GM23338 (cell line): ENCODE results near the gene KMT2E. TPM values are rescaled to one million over a fixed set of nuclear protein-coding genes. Genes with fewer than 3 reads are reported as not detected.
"Not testable (repeated sequence)": the region's sequence is repeated elsewhere in the genome, so short reads cannot be mapped to it uniquely, and the experiment has no call there.

ENCODE experiments used
- ATAC-seq: fragments of 200-7000 bp; cut with Tn5 transposase; 3 replicates; pipeline ENCODE4 v1.9.1; 2020
- DNase-seq: peaks from one replicate; pipeline ENCODE4 v3.0.0-alpha.2; 2015; ENCODE audit warnings: low spot score
- H2AFZ ChIP-seq: fragments of 200-600 bp; sonication (generic); 2 replicates; pipeline ENCODE4 v1.8.0; 2016; ENCODE audit warnings: antibody characterized with exemption, mild to moderate bottlenecking, moderate library complexity
- H3F3A ChIP-seq: fragments of 200-600 bp; sonication (generic); replicated peaks from 2 replicates; pipeline ENCODE4 v1.8.0; 2017; ENCODE audit warnings: antibody characterized with exemption, mixed run types, low read depth
- H3K27ac ChIP-seq: fragments of 200-600 bp; sonication (generic); 2 replicates; pipeline ENCODE4 v1.6.1; 2016; ENCODE audit warnings: low read depth
- H3K27me3 ChIP-seq: fragments of 200-600 bp; sonication (generic); 2 replicates; pipeline ENCODE4 v1.8.0; 2016; ENCODE audit warnings: mild to moderate bottlenecking, mixed run types, moderate library complexity; ENCODE audit not compliant: insufficient read depth
- H3K36me3 ChIP-seq: fragments of 200-600 bp; sonication (generic); 2 replicates; pipeline ENCODE4 v1.8.0; 2016; ENCODE audit warnings: mild to moderate bottlenecking; ENCODE audit not compliant: insufficient read depth
- H3K4me1 ChIP-seq: fragments of 200-600 bp; sonication (generic); 2 replicates; pipeline ENCODE4 v1.8.0; 2016; ENCODE audit warnings: mild to moderate bottlenecking, moderate library complexity; ENCODE audit not compliant: insufficient read depth
- H3K4me2 ChIP-seq: fragments of 200-600 bp; sonication (generic); 2 replicates; pipeline ENCODE4 v1.7.1; 2017; ENCODE audit warnings: mixed run types
- H3K4me3 ChIP-seq: fragments of 200-600 bp; sonication (generic); 2 replicates; pipeline ENCODE4 v1.6.1; 2016; ENCODE audit warnings: mixed run types
- H3K79me2 ChIP-seq: fragments of 200-600 bp; sonication (generic); replicated peaks from 2 replicates; pipeline ENCODE4 v1.8.0; 2017; ENCODE audit warnings: mild to moderate bottlenecking; ENCODE audit not compliant: insufficient read depth
- H3K9me2 ChIP-seq: fragments of 200-600 bp; sonication (generic); 2 replicates; pipeline ENCODE4 v1.8.0; 2017; ENCODE audit not compliant: insufficient read depth
- H4K20me1 ChIP-seq: fragments of 200-600 bp; sonication (generic); replicated peaks from 2 replicates; pipeline ENCODE4 v1.8.0; 2017; ENCODE audit warnings: mild to moderate bottlenecking; ENCODE audit not compliant: insufficient read depth
- H3K27ac Mint-ChIP-seq: 2 replicates; pipeline ENCODE4 v1.8.0; 2020; ENCODE audit warnings: inconsistent platforms, mild to moderate bottlenecking, moderate library complexity, mixed read lengths
- H3K27me3 Mint-ChIP-seq: 3 replicates; pipeline ENCODE4 v1.8.0; 2022; ENCODE audit warnings: low read depth, mild to moderate bottlenecking, moderate library complexity, mixed read lengths, inconsistent platforms; ENCODE audit not compliant: insufficient read depth, poor library complexity
- H3K36me3 Mint-ChIP-seq: 3 replicates; pipeline ENCODE4 v1.8.0; 2021; ENCODE audit warnings: low read depth, mild to moderate bottlenecking, inconsistent platforms, moderate library complexity, mixed read lengths
- H3K4me1 Mint-ChIP-seq: 3 replicates; pipeline ENCODE4 v1.8.0; 2020; ENCODE audit warnings: mild to moderate bottlenecking, inconsistent platforms, mixed read lengths
- H3K4me3 Mint-ChIP-seq: 3 replicates; pipeline ENCODE4 v1.8.0; 2021; ENCODE audit warnings: moderate library complexity, mild to moderate bottlenecking, inconsistent platforms, mixed read lengths
- H3K9me3 Mint-ChIP-seq: 3 replicates; pipeline ENCODE4 v1.8.0; 2020; ENCODE audit warnings: moderate library complexity, mild to moderate bottlenecking, inconsistent platforms, mixed read lengths
- CREB1 ChIP-seq: fragments of 250-450 bp; sonication (Bioruptor Pico); IDR thresholded peaks from 2 replicates; pipeline ENCODE4 v1.5.0; 2020; ENCODE audit warnings: low read depth, mild to moderate bottlenecking, moderate library complexity
- ETS1 ChIP-seq: IDR thresholded peaks from 2 replicates; pipeline ENCODE4 v1.6.1; 2016; ENCODE audit warnings: antibody characterized with exemption
- EZH2 ChIP-seq: fragments of 200-600 bp; sonication (generic); IDR thresholded peaks from one replicate; pipeline ENCODE4 v1.8.0; 2017; ENCODE audit warnings: antibody characterized with exemption, mild to moderate bottlenecking, low read depth; ENCODE audit not compliant: unreplicated experiment
- EZH2phosphoT487 ChIP-seq: fragments of 200-600 bp; sonication (generic); IDR thresholded peaks from one replicate; pipeline ENCODE4 v1.8.1; 2018; ENCODE audit warnings: antibody characterized with exemption; ENCODE audit not compliant: unreplicated experiment
- JUNB ChIP-seq: IDR thresholded peaks from one replicate; pipeline ENCODE4 v1.6.1; 2016; ENCODE audit warnings: antibody characterized with exemption; ENCODE audit not compliant: unreplicated experiment
- NANOG ChIP-seq: IDR thresholded peaks from 2 replicates; pipeline ENCODE4 v1.6.1; 2016; ENCODE audit warnings: antibody characterized with exemption, borderline replicate concordance
- POLR2AphosphoS5 ChIP-seq: IDR thresholded peaks from 2 replicates; pipeline ENCODE4 v1.6.1; 2016; ENCODE audit warnings: antibody characterized with exemption, low read depth
- polyA plus RNA-seq: library from polyadenylated mRNA; unstranded; fragments of >200 nt; fragmentation: Nextera tagmentation; extraction: Ambion mirVana; gene quantifications from 2 replicates; pipeline ENCODE4 v1.2.1, GENCODE V29; 2016
- total RNA-seq: library from RNA; depleted of rRNA; stranded (reverse); fragments of >200 nt; shearing (Covaris generic); gene quantifications from 2 replicates; pipeline ENCODE4 v1.2.3, GENCODE V29; 2014
- TF ChIP-seq, protein P1 (sequence below): fragments of 250-450 bp; sonication (Bioruptor Pico); IDR thresholded peaks from 2 replicates; pipeline ENCODE4 v1.5.0; 2020; ENCODE audit warnings: mild to moderate bottlenecking, moderate library complexity
- TF ChIP-seq, protein P2 (sequence below), 2 experiments: fragments of 200-600 bp in 1 of 2; sonication (generic) in 1 of 2; conservative IDR thresholded peaks; 2 replicates each; pipeline versions ENCODE4 v1.5.1 to v1.6.1; 2016 to 2017; ENCODE audit warnings: antibody characterized with exemption in 2 of 2, low read depth in 2 of 2, mild to moderate bottlenecking in 2 of 2, moderate library complexity in 1 of 2

KMT2E gene
- total and polyA plus RNA-seq, 2 experiments from 2014 or later: 50.2 to 70.9 TPM

GRCh38 chr7:104985259-104985617 lies 28.8 kb upstream of the KMT2E start (continued):
- TF ChIP-seq ETS1: no peak
- no peak for TF ChIP-seq EZH2phosphoT487
- TF ChIP-seq JUNB: no peak
- TF ChIP-seq CREB1 (CRISPR knock-in tag): no peak
- no peak for TF ChIP-seq POLR2AphosphoS5

DNA sequence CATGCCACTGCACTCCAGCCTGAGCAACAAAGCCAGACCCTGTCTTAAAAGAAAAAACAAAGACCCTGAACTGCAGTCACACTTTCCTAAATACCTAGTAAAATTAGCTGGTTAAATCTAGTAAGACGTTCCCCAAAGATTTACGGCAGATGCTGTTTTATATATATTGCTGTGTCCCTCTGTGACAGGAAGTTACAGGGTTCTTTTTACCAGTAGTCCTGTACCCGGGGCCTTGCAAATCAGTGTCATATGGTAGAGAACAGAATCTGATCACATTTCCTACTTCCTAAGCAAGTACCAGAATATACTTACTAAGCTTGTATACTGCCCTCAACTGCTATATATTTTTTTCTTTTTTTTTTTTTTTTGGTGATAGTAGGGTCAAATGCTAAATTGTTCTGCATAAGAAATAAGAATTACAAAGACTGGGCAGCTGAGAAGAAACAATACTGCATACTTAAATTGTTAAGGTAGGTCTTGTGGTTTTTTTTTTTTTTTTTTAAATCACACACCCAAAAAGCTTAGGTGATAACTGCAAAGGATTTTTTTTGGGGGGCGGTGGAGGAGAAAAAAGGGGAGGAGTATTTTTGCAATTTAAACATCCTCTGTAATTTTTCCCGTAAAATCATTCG lies 27.3 kb upstream of the KMT2E start:
- peaks cover 39% of the 10 kb centered on the region for H4K20me1 ChIP-seq
- H3K27ac Mint-ChIP-seq: peak overlapping the region; percentile 57; the same call in 1 of the 2 replicates
- no peak overlapping the region for H3K4me3 Mint-ChIP-seq
- DNase-seq (no peak), ATAC-seq (no peak)
- H3K36me3 Mint-ChIP-seq: peaks cover 12% of the 10 kb centered on the region; the same call in 2 of the 3 replicates
- no peaks in the 10 kb centered on the region for H3K9me2 ChIP-seq
- H3K4me3 ChIP-seq: no peak overlapping the region
- no peak overlapping the region for H3K27ac ChIP-seq
- H3K4me1 ChIP-seq: peaks cover 47% of the 10 kb centered on the region
- H3K36me3 ChIP-seq: no peaks in the 10 kb centered on the region
- H3K79me2 ChIP-seq: peaks cover 16% of the 10 kb centered on the region
- peaks cover 47% of the 10 kb centered on the region for H3K4me1 Mint-ChIP-seq
- H3K27me3 ChIP-seq: no peaks in the 10 kb centered on the region
- H3K9me3 Mint-ChIP-seq: no peaks in the 10 kb centered on the region
- peaks cover 8% of the 10 kb centered on the region for H3K27me3 Mint-ChIP-seq
- no peak overlapping the region for H2AFZ ChIP-seq
- TF ChIP-seq CREB1 (CRISPR knock-in tag): no peak
- TF ChIP-seq ETS1: no peak
- TF ChIP-seq EZH2: no peak
- no peak for TF ChIP-seq EZH2phosphoT487
- TF ChIP-seq POLR2AphosphoS5: no peak
- TF ChIP-seq, protein P1, sequence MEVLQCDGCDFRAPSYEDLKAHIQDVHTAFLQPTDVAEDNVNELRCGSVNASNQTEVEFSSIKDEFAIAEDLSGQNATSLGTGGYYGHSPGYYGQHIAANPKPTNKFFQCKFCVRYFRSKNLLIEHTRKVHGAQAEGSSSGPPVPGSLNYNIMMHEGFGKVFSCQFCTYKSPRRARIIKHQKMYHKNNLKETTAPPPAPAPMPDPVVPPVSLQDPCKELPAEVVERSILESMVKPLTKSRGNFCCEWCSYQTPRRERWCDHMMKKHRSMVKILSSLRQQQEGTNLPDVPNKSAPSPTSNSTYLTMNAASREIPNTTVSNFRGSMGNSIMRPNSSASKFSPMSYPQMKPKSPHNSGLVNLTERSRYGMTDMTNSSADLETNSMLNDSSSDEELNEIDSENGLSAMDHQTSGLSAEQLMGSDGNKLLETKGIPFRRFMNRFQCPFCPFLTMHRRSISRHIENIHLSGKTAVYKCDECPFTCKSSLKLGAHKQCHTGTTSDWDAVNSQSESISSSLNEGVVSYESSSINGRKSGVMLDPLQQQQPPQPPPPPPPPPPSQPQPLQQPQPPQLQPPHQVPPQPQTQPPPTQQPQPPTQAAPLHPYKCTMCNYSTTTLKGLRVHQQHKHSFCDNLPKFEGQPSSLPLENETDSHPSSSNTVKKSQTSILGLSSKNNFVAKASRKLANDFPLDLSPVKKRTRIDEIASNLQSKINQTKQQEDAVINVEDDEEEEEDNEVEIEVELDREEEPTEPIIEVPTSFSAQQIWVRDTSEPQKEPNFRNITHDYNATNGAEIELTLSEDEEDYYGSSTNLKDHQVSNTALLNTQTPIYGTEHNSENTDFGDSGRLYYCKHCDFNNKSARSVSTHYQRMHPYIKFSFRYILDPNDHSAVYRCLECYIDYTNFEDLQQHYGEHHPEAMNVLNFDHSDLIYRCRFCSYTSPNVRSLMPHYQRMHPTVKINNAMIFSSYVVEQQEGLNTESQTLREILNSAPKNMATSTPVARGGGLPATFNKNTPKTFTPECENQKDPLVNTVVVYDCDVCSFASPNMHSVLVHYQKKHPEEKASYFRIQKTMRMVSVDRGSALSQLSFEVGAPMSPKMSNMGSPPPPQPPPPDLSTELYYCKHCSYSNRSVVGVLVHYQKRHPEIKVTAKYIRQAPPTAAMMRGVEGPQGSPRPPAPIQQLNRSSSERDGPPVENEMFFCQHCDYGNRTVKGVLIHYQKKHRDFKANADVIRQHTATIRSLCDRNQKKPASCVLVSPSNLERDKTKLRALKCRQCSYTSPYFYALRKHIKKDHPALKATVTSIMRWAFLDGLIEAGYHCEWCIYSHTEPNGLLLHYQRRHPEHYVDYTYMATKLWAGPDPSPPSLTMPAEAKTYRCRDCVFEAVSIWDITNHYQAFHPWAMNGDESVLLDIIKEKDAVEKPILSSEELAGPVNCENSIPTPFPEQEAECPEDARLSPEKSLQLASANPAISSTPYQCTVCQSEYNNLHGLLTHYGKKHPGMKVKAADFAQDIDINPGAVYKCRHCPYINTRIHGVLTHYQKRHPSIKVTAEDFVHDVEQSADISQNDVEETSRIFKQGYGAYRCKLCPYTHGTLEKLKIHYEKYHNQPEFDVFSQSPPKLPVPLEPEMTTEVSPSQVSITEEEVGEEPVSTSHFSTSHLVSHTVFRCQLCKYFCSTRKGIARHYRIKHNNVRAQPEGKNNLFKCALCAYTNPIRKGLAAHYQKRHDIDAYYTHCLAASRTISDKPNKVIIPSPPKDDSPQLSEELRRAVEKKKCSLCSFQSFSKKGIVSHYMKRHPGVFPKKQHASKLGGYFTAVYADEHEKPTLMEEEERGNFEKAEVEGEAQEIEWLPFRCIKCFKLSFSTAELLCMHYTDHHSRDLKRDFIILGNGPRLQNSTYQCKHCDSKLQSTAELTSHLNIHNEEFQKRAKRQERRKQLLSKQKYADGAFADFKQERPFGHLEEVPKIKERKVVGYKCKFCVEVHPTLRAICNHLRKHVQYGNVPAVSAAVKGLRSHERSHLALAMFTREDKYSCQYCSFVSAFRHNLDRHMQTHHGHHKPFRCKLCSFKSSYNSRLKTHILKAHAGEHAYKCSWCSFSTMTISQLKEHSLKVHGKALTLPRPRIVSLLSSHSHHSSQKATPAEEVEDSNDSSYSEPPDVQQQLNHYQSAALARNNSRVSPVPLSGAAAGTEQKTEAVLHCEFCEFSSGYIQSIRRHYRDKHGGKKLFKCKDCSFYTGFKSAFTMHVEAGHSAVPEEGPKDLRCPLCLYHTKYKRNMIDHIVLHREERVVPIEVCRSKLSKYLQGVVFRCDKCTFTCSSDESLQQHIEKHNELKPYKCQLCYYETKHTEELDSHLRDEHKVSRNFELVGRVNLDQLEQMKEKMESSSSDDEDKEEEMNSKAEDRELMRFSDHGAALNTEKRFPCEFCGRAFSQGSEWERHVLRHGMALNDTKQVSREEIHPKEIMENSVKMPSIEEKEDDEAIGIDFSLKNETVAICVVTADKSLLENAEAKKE (CRISPR knock-in tag): no peak
- TF ChIP-seq, protein P2, sequence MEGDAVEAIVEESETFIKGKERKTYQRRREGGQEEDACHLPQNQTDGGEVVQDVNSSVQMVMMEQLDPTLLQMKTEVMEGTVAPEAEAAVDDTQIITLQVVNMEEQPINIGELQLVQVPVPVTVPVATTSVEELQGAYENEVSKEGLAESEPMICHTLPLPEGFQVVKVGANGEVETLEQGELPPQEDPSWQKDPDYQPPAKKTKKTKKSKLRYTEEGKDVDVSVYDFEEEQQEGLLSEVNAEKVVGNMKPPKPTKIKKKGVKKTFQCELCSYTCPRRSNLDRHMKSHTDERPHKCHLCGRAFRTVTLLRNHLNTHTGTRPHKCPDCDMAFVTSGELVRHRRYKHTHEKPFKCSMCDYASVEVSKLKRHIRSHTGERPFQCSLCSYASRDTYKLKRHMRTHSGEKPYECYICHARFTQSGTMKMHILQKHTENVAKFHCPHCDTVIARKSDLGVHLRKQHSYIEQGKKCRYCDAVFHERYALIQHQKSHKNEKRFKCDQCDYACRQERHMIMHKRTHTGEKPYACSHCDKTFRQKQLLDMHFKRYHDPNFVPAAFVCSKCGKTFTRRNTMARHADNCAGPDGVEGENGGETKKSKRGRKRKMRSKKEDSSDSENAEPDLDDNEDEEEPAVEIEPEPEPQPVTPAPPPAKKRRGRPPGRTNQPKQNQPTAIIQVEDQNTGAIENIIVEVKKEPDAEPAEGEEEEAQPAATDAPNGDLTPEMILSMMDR (conservative IDR thresholded peaks at IDR 0.05; ENCODE audit: low read depth in 2 of 2): no peak
- no peak for TF ChIP-seq NANOG
- TF ChIP-seq JUNB: no peak
- H3K4me2 ChIP-seq: no peak overlapping the region
- H3F3A ChIP-seq: peaks cover 9% of the 10 kb centered on the region; the same call in 1 of the 2 replicates

DNA sequence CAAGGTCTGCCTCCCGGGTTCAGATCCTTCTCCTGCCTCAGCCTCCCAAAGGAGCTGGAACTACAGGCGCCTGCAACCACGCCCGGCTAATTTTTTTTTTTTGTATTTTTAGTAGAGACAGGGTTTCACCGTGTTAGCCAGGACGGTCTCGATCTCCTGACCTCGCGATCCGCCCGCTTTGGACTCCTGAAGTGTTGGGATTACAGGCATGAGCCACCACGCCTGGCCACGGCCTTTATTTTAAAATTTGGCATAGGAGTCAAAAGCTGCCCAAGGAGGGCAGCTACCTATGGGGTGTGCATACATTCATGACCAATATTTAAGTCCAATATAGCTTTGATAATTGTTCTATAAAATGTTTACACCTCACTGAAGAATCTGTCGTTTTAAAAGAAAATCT lies 26.6 kb upstream of the KMT2E start:
- H3K27ac Mint-ChIP-seq, H2AFZ ChIP-seq, ATAC-seq, H3K4me2 ChIP-seq, H3K9me2 ChIP-seq, H3F3A ChIP-seq, H3K4me3 Mint-ChIP-seq, H3K79me2 ChIP-seq, H3K4me3 ChIP-seq, DNase-seq, H3K27ac ChIP-seq, H3K36me3 ChIP-seq, H3K9me3 Mint-ChIP-seq, H3K27me3 Mint-ChIP-seq, H3K27me3 ChIP-seq: not testable (repeated sequence)
- Mint-ChIP-seq H3K4me1 (peaks cover 44% of the 10 kb centered on the region), H3K36me3 (peaks cover 18% of the 10 kb centered on the region; the same call in 2 of the 3 replicates)
- Histone ChIP-seq H4K20me1 (peaks cover 45% of the 10 kb centered on the region), H3K4me1 (peaks cover 46% of the 10 kb centered on the region)
